Measurements from ENCODE around the gene CYB561.

DNA sequence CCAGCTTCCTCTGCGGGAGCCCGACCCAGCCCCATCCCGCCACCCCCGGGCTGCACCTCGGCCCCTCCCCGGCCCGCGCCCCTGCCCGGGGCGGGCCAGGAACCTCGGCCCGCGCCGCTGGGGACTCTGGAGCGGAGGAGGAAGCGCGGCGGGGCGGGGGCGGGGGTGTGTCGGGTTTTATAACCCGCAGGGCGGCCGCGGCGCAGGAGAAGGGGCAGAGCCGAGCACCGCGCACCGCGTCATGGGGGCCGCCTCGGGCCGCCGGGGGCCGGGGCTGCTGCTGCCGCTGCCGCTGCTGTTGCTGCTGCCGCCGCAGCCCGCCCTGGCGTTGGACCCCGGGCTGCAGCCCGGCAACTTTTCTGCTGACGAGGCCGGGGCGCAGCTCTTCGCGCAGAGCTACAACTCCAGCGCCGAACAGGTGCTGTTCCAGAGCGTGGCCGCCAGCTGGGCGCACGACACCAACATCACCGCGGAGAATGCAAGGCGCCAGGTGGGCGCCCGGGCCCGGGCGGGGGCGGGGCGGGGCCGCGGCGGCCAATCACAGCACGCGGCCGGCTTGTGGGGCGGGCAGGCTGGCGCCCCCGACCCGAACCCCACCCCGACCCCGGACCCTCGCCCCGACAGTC lies 30.9 kb upstream of the CYB561 start, which contains the start of gene ACE:
- TF ChIP-seq, protein P1, sequence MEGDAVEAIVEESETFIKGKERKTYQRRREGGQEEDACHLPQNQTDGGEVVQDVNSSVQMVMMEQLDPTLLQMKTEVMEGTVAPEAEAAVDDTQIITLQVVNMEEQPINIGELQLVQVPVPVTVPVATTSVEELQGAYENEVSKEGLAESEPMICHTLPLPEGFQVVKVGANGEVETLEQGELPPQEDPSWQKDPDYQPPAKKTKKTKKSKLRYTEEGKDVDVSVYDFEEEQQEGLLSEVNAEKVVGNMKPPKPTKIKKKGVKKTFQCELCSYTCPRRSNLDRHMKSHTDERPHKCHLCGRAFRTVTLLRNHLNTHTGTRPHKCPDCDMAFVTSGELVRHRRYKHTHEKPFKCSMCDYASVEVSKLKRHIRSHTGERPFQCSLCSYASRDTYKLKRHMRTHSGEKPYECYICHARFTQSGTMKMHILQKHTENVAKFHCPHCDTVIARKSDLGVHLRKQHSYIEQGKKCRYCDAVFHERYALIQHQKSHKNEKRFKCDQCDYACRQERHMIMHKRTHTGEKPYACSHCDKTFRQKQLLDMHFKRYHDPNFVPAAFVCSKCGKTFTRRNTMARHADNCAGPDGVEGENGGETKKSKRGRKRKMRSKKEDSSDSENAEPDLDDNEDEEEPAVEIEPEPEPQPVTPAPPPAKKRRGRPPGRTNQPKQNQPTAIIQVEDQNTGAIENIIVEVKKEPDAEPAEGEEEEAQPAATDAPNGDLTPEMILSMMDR (IDR thresholded peaks at IDR 0.05; ENCODE audit: insufficient read depth, low read depth, low read length): no peak
- TF ChIP-seq EZH2 (IDR thresholded peaks at IDR 0.05; ENCODE audit: insufficient read depth, low read length): peak; percentile 33
